GM21528 (cell line): Measurements from ENCODE around the gene CTNNA3.

Source experiments
- ATAC-seq: cut with Tn5 transposase; IDR thresholded peaks from one replicate; pipeline ENCODE4 v1.9.1; 2021; ENCODE audit warnings: mild to moderate bottlenecking, moderate library complexity; ENCODE audit not compliant: unreplicated experiment, low FRiP score

CTNNA3 gene

GRCh38 chr10:66284621-66285020 is 1411.4 kb downstream of the CTNNA3 start:
- no peak for ATAC-seq

GRCh38 chr10:66283874-66284464 is 1412.0 kb downstream of the CTNNA3 start:
- ATAC-seq, result no peak

DNA sequence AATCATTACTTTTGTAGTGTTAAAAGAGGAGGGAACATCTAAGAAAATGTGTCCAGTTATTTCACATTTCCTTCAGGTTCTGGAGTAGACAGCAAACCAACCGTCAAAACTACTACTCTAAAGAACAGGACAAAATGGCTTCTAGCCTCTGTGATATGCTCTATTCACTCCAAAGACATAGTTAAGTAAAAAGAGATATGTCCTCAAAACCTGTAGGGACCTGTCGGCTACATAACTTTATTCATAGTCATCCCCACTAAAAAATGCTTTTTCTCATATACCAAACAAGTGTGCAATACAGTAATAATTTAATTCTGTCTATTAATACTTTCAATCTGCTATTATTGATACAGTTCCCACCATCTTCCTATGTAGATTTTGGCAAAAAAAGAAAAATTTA is 1412.9 kb downstream of the CTNNA3 start:
- ATAC-seq, result no peak

- ATAC-seq, result no peak
Measured at GRCh38 chr10:66281327-66281726, 1414.7 kb downstream of the CTNNA3 start.

- no peak for ATAC-seq
Measured at GRCh38 chr10:66277481-66277880, 1418.5 kb downstream of the CTNNA3 start.

- ATAC-seq, result no peak
Measured at GRCh38 chr10:66273966-66274519, 1422.0 kb downstream of the CTNNA3 start.

DNA sequence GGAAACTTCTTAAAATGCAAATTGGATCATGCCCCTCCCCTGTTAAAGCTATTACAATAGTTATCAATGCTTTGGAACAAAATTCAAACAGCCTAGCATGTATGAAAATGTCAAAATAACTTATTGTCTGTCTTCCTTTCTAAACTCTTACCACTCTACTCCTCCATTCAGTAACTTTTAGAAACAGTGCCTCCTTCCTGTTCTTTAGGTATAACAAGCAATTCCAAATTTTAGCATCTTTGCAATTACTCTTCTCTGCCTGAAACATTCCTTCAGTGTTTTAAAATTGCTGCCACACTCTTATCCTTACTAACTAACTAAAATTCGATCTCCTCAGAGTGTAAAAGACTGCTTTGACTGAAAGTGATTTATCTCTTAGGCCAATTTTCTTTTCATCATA is 1430.6 kb downstream of the CTNNA3 start:
- ATAC-seq, result no peak

DNA sequence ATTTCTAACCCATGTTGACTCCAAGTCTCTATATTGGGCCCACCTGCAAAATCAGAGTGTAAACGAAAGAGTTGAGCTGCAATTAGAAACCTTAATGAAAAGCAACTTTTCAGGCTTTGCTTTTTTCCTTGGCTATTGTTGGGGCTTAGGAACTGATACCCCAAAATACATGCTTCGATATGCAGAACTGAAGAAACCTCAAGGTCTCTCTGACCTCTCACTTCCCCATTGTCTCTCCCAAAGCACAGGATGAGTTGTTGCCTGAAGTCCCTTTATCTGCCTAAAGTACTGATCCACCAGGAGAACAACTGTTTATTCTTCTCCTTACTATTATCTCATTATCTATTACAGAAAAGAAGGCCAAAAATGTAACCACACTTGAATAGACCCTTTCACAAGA is 1436.2 kb downstream of the CTNNA3 start:
- no peak for ATAC-seq

DNA sequence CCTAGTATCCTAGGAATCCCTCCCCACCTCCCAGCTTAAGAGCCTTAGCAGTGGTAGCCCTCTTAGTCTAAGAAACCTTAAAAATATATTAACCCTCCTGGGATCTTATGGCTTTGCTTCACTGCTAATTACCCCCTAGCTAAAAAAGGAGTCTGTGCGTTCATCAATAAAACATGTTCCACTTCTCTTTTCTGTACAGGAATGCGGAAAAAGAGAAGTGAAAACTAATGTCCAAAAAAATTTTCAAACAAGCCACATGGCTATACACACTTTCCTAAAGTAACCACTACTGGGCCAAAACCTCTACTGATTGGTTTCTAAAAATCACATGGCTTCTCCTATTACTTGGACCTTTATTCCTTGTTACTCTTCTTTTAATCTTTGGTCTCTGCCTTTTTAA is 1437.3 kb downstream of the CTNNA3 start:
- ATAC-seq, result no peak

DNA sequence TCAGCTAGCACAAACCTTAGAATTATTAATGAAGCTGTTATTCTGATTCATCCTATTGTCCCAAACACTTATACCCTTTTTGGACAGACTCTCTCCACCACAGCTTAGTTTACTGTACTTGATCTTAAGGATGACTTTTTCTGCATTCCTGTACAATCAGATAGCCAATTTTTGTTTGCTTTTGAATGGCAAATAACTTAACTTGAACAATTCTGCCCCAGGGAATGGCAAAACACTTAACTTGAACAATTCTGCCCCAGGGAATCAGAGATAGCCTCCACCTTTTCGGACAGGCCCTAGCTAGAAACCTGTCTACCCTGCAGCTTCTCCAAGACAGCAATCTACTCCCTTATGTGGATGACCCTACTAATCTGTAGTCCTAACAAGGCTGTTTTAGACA is 1438.2 kb downstream of the CTNNA3 start:
- ATAC-seq, result no peak

GRCh38 chr10:66252986-66253385 is 1443.0 kb downstream of the CTNNA3 start:
- ATAC-seq, result no peak

- no peak for ATAC-seq
Measured at GRCh38 chr10:66246177-66246576, 1449.8 kb downstream of the CTNNA3 start.

GRCh38 chr10:66244953-66245352 is 1451.0 kb downstream of the CTNNA3 start:
- ATAC-seq, result no peak

DNA sequence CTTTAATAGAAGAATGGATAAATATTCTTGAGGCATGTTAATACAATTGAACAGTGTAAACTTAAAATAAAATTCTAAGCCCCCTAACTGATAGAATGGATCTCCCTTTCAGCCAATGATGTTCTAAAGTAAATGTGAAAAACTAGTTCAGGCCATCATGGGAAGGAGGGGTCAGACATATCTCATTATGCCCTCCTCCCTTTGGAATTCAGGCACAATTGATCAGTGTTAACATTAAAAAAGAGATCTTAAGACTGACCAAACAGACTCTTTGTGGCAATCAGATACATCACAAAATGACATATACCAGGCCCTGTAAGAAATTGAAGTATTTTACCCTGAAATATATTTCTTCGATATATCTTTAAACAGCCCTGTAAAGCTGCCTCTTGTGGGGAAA is 1453.1 kb downstream of the CTNNA3 start:
- ATAC-seq, result no peak

- ATAC-seq, result no peak
Measured at GRCh38 chr10:66239062-66239461, 1456.9 kb downstream of the CTNNA3 start.

- ATAC-seq, result no peak
Measured at GRCh38 chr10:66238343-66238742, 1457.7 kb downstream of the CTNNA3 start.

- no peak for ATAC-seq
Measured at GRCh38 chr10:66234872-66235271, 1461.1 kb downstream of the CTNNA3 start.

- no peak for ATAC-seq
Measured at GRCh38 chr10:66228887-66229286, 1467.1 kb downstream of the CTNNA3 start.

GRCh38 chr10:66223656-66224055 is 1472.3 kb downstream of the CTNNA3 start:
- no peak for ATAC-seq

GRCh38 chr10:66222462-66223046 is 1473.4 kb downstream of the CTNNA3 start:
- no peak for ATAC-seq

DNA sequence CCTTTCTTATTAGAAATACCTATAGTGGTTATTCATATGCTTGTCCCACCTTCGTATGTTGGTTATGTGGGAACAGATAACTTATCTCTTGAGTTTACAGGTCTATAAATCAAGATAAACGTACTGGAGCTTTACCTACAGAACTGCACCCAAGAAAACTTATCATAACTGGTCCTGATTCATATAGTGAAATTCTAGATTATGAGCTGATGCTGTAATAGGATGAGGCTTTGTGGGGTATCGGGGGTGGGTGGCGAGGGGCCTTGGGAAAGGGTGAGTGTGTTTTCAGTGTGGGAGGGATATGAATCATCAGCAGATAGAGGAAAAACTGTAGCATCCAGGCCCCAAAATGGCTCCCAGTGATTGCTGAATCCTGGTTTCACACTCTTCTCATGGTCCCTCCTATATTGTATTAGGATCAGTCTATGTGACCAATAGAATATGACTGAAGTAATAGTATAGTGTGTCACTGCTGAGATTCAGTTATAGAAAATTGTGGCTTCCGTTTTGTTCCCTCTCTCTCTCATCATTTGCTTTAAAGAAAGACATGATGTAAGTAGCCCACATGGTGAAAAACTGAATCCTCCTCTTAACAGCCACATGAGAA is 1476.9 kb downstream of the CTNNA3 start:
- no peak for ATAC-seq

DNA sequence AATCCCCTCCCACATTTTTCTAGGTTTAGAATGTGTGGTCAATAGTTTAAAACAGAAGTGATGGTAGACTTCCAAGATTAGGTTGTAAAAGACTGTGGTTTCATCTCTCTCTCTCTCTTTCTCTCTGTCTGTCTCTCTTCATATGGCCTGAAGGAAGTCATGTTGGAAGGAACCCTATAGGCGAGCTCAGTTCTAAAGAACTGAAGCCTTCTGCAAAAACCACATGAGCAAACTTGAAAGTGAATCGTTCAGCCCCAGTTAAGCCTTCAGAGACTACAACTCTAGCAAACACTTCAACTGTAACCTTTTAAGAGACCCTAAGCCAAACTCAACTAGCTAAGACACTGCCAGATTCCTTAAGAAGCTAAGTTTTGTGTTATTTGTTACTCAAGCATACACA is 1477.7 kb downstream of the CTNNA3 start:
- ATAC-seq, result no peak
